IPS-NIHi7 (cell line): ENCODE results near the gene MYRIP.
"Not testable (repeated sequence)": the region's sequence is repeated elsewhere in the genome, so short reads cannot be mapped to it uniquely, and the experiment has no call there.

Experiments used
- DNase-seq: peaks from one replicate; pipeline ENCODE4 v3.0.0; 2012; ENCODE audit warnings: mixed read lengths; ENCODE audit errors: extremely low spot score

MYRIP gene

DNA sequence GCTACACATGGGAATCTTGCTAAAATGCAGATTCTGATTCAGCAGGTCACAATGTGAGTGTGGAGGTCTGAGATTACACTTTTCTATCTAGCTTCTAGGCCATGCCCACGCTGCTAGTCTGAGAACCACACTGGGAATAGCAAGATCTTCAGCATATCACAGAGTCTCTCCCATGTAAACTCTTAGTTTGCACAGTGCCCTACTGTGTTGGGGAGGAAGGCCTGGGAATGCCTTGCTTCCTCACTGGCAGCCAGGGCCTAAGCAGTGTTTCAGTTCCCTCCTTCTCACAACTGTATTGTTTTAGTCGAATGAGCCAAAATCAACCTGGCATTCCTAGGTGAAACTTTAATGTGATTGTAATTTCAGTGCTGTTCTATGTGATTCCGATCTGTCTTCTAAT is 320.1 kb downstream of the MYRIP start:
- DNase-seq = no peak

DNA sequence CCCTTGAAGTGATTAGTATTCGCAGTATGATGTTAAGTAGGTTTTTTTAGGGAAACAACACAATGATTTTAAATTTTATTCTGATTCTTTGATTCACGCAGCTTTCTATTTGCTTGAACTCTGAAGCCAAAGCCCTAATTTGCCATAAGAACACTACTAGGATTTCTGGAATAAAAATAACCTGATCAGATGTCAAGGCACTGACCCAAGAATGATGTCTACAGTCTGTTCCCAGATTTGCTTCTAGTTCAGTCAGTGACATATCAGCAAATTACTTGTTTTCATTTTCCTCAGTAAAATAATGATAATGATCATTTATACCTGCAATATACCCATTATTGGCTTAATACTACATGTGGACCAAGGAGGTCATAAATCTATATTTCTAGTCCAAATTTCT is 320.6 kb downstream of the MYRIP start:
- DNase-seq = no peak

DNA sequence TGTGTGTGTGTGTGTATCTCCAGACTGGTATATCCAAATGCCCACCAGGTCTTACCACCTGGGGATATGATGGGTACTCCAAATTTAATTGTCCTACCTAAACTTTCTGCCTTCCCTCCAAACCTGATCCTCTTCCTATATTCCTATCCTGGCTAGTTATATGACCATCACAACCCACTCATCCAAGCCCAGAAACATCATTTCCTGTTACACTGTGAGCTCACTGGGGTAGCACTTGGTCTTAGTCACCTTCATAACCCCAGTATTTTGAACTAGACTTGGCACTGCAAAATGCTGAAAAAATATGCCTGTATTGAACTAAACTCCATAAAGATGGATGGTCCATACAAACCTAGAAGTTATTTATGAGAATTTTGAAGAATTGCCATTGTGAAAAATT is 321.3 kb downstream of the MYRIP start:
- DNase-seq = no peak

DNA sequence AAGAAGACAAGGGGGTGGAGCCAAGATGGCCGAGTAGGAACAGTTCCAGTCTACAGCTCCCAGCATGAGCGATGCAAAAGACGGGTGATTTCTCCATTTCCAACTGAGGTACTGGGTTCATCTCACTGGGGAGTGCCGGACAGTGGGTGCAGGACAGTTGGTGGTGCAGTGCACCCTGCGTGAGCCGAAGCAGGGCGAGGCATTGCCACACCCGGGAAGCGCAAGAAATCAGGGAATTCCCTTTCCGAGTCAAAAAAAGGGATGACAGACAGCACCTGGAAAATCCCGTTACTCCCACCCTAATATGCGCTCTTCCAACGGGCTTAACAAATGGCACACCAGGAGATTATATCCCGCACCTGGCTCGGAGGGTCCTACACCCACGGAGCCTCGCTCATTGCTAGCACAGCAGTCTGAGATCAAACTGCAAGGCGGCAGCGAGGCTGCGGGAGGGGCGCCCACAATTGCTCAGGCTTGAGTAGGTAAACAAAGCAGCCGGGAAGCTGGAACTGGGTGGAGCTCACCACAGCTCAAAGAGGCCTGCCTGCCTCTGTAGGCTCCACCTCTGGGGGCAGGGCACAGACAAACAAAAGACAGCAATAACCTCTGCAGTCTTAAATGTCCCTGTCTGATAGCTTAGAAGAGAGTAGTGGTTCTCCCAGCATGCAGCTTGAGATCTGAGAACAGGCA is 324.6 kb downstream of the MYRIP start:
- not testable (repeated sequence) for DNase-seq

DNA sequence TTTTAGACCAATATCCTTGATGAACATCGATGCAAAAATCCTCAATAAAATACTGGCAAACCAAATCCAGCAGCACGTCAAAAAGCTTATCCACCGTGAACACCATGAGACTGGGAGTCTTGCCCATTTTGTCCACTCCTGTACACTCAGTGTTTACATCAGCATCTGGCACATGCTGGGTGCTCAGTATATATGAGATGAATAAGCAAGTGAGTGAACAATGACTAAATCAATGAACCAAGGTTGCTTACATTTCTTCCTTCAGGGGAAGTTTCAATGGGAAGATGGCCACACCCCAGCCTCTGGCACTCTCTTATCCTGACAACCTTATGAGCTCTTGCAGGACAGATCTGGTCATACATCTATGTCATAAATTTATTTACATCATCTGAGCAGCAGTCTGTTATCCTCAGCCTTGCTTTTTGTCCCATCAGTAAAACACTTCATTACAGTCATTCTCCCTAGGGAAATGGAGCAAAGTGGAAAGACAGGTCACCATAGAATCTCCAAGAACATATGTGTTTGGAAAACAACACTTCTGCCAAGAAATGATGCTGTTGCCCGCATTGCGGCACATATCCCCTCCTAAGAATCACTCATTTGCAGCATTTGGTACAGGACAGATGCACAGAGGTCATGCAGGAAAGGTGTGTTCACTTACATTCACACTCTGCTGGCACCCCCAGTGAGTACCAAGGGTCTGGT is 328.3 kb downstream of the MYRIP start:
- no peak for DNase-seq

DNA sequence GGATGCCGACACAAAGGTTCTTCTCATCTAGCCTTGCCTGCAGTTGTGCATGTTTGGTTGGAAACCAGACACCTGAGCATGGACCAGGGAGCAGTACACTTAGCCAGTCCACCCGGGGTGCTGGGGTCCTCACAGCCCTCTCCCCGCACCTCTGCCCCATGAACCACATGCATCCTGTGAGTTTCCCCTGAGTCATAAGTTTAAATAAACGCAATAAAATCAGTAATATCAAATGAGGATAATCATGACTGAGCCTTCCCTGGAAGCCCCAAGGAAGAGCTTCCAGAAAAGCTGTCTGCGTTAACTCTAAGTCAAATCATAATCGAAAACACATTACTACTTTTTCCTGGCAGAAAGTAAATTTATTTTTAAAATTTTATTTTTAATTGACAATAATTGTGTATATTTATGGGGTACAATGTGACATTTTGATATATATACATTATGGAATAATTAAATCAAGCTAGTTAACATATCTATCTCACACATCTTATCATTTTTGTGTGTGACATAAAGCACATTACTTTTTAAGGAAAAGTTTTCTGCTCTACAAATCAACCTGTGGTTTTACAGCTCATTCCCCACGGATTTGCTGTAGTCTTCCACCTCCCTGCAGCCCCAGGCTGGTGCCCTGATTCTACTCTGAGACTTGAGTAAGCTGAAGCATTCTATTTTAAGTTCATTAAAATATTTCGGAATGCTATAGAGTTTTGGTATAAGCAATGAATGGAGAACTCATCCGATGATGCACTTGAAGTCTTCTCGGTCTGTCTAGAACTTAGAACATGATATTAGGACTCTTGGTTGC is 334.1 kb downstream of the MYRIP start:
- DNase-seq = no peak

DNA sequence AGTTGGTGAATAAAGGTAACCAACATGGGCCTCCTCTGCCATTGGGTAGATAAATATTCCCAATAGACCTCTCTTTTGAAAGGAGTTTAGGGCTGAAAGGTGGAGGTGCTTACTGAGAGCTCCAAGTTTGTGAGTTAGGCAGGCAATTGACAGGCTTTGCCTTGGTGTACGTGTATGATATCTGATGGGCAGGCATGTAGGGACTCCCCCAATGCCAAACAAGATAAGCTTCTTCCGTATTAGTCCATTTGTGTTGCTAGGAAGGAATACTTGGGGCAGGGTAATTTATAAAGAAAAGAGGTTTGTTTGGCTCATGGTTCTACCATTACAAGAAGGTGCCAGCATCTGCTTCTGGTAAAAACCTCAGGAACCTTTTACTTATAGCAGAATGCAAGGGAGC is 339.4 kb downstream of the MYRIP start:
- DNase-seq = no peak

DNA sequence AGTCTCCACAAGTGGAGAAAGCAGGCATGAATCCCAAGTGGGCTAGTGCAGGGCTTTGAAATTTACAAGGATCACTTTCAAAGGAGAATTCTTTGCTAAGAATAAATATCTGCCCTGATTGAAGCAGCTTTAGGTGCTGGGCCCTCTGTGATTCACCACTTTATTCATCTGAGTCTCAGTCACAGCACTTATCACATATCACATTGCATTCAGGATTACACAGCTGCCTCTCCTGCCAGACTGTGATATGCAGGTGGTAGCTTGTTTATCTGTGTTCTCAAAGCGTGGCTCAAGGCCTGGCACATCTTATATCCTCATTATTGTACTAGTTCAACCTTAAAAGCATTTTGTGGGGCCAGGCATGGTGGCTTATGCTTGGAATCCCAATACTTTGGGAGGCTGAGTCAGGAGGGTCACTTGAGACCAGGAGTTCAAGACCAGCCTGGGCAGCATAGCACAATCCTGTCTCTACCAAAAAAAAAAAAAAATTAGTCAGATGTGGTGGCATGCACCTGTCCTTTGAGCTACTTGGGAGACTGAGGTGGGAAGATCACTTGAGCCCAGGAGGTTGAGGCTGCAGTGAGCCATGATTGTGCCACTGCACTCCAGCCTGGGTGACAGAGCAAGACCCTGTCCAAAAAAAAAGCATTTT is 343.2 kb downstream of the MYRIP start:
- DNase-seq = no peak

DNA sequence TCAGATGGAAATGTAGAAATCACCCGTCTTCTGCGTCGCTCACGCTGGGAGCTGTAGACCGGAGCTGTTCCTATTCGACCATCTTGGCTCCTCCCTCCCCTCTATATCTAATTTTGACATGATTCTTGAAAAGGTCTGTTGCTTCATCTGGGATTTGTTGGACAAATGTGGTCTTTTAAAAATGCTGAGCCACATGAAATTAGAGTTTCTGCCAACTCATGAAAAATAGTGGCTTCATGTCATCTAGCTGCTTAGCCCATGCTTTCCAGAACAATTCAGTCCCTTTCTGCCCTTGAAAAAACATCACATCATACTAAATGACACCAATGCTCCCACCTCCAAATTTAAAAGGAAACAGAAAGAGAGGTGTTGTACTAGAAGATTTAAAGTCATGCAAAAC is 351.5 kb downstream of the MYRIP start:
- DNase-seq = no peak

DNA sequence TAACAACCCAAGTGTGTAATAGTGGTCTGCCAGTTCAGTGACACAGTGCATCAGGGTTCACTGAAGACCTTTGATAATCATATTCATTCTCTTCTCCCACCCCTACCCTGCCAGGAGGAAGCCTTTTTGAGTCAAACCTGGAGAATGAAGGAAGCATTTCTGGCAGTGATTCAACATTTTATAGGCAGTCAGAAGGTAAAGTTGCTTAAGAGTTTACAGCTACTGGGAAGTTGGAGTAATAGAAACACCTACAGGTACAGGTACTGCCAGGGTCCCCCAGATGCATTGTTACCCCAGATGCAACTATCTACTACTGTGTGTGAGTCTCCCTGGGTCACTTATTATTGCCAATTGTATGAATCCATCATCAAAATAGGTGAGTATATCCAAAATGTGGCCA is 353.2 kb downstream of the MYRIP start:
- no peak for DNase-seq

DNA sequence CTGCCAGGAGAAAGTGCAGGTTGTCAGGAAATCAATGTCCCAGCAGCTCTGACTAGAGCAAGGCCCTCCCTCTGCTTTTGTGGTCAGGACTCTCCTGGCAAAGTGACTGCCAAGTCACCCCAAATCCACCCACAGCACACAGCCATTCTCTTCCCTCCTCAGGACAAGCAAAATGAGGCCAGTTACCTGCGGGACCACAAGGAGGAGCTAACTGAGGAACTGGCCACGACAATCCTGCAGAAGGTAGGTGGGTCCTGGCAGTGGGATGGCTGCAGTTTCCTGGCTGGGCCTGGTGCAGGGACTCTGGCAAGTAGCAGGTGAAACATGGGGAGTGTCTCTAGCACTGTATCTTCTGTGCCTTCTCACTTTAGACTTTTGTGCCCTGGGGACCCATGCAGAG is 357.6 kb downstream of the MYRIP start:
- peak; percentile 73 for DNase-seq

DNA sequence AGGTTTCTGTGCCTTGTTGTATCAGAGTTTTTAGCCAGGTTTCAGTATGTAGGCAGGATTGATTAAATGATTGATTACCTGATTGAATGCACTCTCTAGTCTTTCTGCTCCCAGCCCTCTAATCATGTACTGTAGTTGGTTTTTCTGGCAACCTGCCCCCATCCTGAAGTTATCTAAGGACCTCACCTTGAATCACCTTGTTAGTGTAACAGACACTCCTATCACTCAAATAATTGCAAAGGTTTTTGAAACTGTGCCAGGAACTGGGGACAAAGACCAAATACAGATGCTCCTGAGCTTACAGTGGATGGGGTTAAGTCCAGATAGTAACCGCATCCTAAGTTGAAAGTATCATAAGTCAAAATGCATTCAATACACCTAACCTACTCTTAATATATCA is 358.5 kb downstream of the MYRIP start:
- DNase-seq = no peak

DNA sequence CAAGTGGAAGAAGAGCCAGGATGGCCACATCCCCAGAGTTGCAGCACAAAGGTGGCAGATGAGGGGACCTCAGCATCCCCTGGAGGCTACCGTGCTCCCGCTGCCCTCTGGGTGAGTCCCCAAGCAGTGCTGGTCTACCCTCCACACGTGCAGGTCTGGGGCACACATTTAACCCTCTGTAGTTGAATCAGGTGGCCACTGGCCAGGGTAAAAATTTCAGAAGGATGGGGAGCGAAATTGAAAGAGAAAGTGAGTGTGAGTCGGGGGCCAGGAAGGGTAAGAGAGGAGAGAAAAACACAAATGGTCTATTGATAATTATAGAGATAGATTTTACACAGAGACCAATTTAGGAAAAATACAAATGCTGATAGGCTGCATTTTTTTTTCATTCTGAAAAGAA is 360.6 kb downstream of the MYRIP start:
- no peak for DNase-seq

DNA sequence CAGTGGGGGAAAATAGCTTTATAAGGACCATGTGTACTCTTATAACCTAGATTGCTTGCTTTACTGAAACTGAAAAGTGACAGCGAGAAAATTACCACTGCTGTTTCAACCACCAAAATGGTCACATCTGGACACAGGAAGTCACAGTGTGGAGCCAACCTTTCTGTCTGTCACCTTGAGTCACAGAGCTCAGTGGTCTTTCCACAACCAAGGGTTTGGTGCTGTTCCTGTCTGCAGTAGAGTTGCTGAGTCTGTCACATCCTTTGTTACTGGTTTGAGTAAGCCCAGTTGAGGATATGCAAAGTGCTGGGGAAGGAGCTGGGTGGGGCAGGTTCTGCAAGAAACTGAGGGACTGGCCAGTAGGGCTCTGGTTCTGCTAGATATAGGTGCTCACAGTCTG is 361.0 kb downstream of the MYRIP start:
- DNase-seq = no peak

DNA sequence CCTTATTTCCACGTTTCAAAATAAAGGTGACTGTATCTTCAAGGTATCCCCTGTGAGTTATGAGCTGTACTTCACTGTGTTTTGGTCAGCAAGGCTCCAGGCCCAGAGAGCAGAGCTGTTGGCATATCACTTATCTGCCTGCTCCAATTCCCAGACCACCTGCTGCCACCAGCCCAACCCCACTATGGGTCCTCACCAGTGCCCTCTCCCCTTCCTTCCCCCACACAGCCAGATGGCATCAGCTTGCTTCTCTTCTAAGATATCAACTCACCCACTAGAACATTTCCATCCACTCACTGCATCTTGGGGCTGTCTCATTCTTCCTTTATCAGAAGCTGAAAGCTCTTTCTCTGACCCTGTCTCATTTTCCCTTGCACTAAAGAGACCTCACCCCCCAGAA is 363.2 kb downstream of the MYRIP start:
- DNase-seq = no peak

DNA sequence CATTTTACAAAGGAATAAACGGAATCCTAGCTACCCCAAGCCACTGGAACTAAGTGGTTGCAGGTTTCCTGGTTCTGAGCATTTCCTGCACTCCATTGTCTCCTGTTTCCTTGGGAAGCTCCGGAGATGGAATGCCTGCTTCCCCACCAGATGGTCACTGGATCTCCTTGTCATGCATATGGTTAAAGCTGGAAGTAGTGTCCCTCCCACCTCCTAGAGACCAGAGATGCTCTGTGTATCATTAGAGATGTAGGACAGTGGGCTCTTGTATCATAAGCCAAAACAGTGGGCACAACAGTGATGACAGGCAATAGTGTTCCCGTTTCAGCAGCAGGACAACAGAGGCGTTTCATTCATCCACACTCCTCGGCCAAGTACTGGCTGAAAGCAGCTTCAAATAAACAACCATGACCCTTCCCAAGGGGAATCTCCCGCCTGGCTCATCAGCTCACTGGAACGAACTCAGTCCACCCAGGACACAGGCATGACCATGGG is 363.9 kb downstream of the MYRIP start:
- DNase-seq = no peak

DNA sequence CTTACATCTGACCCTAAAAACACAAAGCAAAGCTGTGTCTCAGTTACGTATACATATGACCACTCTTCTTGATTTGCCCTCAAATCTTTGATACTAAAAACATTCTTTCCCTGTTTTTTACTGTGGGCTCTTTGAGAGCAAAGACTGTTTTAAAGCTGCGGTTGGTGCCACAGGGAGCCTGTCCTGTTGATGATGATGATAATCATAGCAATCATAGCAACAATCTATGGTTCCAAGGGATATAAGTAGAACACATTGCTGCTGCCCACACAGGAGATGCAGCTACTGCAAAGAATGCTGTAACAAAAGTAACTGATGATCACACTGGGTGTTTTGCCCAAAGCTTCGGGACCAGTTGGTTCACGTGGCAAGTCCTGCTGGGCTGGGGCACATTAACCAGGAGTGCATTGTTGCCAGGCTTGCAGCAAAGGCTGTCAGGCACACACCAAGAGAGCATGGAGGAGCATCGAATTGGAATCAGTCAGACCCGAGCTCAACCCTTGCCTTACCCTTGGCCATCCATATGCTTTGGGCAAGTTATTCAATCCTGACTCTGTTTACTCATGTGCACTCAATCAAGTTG is 368.7 kb downstream of the MYRIP start:
- DNase-seq = no peak

DNA sequence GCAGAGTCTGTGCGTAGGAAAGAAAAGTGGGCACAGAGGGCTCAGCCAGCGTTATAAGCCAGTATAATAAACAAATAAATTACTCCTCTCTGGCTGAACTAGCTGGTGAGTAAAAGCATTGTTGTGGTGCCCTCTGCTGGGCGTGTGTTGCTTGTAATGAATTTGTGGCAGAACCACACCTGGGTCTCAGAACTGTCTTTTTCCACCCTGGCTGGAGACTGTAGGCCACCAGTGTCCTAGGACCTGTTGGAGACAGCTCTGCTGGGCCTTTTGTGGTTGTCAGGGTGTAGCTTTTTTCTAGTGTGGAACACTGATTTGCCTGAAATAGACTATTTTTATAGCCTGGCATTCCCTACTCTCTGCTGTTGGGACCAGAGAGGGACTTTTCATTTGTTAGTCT is 369.6 kb downstream of the MYRIP start:
- DNase-seq = peak; percentile 71

DNA sequence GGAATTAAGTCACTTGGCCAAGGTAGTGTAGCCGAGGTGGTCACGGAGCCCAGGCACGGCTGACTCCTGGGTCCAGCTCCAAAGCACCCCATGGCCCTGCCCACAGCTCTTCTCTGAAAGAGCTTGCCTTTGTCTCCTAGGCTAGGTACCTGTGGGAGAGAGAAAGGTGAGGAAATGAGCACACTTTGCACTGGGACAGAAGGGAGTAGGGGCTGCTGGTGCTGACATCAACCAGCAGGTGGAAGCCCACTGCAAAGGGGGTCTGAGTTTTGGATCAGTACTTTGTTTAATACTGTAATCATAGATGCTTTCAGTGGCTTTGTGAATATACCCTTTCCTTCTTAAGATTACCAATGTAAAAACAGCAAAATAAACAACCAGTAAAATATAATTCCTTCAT is 371.8 kb downstream of the MYRIP start:
- peak; percentile 38 for DNase-seq

DNA sequence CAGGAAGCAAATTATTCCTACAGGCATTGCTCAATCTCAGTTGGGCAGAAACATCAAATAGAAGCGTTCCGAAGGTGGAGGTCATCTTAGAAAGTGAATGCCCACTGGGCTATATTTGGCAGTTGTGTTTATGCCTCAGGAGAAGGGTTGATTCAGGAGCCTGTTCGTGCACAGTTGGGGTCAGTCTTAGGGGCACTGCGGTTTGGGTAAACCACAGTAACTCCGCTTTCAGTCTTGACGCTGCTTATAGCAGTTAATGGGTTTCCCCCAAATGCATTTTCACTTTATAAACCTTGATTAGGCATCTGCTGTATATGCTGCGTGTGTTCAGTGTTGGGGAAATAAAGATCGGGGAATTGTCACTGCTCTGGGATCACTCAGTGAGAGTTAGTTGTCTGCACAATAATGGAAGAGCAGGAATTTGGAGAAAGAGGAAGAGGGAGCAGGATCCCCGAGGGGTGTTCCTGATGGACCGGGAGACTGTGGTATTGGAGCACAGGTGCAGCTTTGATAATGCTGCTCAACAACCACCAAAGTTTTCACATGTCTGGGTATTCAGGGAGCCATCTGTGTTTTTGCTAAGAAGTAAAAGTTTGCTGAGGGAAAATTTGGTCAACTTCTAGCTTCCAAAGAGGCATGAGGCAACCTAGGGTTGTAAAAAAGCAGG is 375.8 kb downstream of the MYRIP start:
- no peak for DNase-seq

DNA sequence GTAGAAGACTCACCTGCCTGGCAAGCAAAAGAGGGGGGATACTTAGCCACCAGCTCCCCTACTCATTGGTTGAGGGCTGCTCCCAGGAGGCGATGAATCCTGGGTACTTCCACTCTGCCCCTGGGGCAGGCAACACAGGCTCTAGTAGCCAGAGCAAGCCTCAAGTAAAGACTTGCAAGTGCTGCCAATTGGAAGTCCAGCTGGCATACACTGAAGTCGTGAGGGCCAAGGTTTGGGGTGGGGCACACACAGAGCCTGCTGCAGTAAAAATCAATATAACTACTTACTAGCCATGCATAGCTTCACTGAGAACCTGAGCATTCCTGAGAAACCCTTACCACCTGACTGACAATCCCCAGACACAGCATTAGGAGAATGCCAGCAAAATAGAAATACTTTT is 377.1 kb downstream of the MYRIP start:
- DNase-seq = no peak
